ENCODE measurements around the gene AP2B1.

DNA sequence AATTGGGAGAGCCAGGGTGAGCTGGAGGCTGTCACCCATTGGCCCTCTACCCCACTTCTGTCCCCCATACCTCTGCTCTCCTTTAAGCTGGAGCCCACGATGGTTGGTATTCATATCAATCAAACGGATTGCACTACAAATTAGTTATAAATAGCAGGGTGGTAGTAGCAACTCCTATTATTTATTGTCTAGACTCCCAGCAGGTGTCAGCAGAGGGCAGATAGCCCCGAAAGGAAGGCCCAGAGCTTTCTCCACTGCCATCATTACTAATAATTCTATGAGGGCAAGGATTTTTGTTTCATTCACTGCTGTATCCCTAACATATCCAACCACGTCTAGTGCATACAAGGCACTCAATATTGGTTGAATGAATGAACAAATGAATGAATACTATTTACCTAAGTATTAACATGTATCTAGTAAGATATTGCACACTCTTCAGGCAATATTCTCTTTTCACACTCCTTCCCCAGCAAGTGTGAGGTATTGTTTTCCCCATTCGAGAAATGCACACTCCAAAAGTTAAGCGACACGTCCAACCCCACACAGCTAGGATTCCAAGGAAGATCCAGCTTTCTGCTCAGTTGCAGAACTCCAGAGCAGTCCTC, 179.9 kb downstream of the AP2B1 start:
- TF ChIP-seq, protein P1, sequence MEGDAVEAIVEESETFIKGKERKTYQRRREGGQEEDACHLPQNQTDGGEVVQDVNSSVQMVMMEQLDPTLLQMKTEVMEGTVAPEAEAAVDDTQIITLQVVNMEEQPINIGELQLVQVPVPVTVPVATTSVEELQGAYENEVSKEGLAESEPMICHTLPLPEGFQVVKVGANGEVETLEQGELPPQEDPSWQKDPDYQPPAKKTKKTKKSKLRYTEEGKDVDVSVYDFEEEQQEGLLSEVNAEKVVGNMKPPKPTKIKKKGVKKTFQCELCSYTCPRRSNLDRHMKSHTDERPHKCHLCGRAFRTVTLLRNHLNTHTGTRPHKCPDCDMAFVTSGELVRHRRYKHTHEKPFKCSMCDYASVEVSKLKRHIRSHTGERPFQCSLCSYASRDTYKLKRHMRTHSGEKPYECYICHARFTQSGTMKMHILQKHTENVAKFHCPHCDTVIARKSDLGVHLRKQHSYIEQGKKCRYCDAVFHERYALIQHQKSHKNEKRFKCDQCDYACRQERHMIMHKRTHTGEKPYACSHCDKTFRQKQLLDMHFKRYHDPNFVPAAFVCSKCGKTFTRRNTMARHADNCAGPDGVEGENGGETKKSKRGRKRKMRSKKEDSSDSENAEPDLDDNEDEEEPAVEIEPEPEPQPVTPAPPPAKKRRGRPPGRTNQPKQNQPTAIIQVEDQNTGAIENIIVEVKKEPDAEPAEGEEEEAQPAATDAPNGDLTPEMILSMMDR (IDR thresholded peaks at IDR 0.05): peak; percentile 82
- no peak for TF ChIP-seq ZFX (IDR thresholded peaks at IDR 0.05; ENCODE audit: borderline replicate concordance)
